ENCODE results near the gene PPP1R13B.

The PPP1R13B gene

DNA sequence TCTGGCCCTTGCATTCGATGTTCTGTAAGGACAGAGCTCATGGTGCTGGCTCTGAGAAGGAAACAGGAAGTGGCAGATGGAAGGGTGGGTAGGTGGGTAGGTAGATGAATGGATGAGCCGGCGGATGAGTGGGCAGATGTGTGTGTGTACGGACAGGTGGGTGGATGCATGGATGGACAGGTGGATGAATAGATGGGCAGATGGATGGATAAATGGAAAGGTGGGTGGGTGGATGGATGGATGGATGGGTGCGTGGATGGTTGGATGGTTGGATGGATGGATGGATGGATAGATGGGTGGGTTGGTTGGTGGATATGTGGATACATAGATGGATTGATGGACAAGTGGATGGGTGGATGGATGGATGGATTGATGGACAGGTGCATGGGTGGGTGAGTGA lies 27.6 kb upstream of the PPP1R13B start:
- H3K9me3 ChIP-seq = no peaks in the 10 kb centered on the region
- no peak for DNase-seq
- TF ChIP-seq, protein P1, sequence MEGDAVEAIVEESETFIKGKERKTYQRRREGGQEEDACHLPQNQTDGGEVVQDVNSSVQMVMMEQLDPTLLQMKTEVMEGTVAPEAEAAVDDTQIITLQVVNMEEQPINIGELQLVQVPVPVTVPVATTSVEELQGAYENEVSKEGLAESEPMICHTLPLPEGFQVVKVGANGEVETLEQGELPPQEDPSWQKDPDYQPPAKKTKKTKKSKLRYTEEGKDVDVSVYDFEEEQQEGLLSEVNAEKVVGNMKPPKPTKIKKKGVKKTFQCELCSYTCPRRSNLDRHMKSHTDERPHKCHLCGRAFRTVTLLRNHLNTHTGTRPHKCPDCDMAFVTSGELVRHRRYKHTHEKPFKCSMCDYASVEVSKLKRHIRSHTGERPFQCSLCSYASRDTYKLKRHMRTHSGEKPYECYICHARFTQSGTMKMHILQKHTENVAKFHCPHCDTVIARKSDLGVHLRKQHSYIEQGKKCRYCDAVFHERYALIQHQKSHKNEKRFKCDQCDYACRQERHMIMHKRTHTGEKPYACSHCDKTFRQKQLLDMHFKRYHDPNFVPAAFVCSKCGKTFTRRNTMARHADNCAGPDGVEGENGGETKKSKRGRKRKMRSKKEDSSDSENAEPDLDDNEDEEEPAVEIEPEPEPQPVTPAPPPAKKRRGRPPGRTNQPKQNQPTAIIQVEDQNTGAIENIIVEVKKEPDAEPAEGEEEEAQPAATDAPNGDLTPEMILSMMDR (IDR thresholded peaks at IDR 0.05; ENCODE audit: low read depth, low read length) = no peak
- H3K4me3 ChIP-seq (ENCODE audit: low read depth, low read length) = no peak overlapping the region
- no peaks in the 10 kb centered on the region for H3K27me3 ChIP-seq
- no peaks in the 10 kb centered on the region for H3K36me3 ChIP-seq
- H3K4me1 ChIP-seq = peaks cover 8% of the 10 kb centered on the region

DNA sequence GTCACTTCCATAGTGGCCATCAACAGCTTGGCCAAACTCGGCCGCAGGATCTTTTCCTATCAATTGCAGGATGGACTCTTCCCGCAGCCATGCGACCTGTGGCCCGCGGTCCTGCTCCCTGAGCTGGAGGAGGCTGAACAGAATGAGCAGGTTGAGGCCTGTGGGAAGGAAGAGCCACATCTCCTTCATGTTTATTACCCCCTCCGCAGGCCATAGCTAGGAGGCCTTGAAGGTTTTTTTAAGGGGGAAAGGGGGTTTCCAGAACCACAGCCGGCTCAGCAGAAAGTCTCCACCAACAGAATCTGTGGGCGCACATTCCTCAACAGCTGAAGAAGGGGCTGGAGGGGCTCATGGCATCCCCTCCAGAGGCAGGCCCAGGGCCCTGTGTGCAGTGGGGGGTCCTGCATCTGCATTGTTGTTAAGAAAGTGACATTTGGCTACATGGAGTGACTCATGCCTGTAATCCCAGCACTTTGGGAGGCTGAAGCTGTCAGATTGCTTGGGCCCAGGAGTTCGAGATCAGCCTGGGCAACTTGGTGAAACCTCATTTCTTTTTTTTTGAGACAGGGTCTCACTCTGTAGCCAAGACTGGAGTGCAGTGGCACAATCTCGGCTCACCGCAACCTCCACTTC lies 25.2 kb upstream of the PPP1R13B start:
- Histone ChIP-seq H3K9me3 (no peaks in the 10 kb centered on the region), H3K4me1 (peaks cover 23% of the 10 kb centered on the region), H3K36me3 (no peaks in the 10 kb centered on the region), H3K27me3 (no peaks in the 10 kb centered on the region), H3K4me3 (ENCODE audit: low read depth, low read length) (no peak overlapping the region)
- DNase-seq = no peak
- TF ChIP-seq, protein P1 (IDR thresholded peaks at IDR 0.05; ENCODE audit: low read depth, low read length) = no peak

DNA sequence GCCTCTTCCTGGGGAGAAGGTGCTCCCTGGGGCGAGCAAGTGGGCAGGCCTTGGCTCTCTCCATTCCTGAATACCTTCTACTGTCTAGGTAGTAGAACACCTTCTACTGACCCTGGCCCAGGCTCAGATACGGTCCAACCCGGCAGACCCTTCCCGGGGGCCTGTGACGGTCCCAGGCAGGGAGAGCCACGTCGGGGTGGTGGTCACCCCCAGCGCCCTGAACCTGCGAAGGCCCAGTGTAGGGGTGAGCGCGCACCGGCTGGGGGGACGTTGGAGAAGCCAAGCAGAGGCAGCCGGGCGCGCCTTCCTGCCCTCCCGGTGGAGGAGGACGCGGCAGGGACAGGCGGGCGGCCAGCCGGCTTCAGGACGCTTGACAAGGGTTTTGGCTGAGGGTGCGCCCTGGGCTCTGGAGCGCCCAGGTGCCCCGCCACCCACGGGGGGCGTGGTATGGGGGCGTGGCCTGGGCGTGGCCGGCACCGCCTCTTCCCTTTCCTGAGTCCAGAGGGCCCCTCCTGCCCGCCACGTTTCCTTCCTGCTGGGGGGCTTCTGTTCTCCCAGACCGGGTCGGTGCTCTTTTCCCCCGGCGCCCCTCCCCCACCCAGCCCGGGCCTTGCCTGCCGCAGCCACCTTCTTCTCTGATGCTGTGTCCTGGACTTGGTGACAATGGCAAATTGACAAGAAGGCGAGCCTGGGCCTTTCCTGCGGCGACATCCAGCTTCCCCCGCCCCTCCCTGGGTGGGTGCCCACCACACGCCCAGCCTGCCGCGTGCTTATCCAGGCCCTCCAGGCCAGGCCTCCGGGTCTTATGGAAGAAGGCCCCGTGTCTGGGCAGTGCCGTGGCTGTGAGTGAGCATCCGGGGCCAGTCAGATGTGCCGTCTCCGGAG lies 24.5 kb upstream of the PPP1R13B start:
- Histone ChIP-seq H3K36me3 (no peaks in the 10 kb centered on the region), H3K4me1 (peaks cover 29% of the 10 kb centered on the region), H3K4me3 (ENCODE audit: low read depth, low read length) (no peak overlapping the region), H3K27me3 (no peaks in the 10 kb centered on the region), H3K9me3 (no peaks in the 10 kb centered on the region)
- DNase-seq = no peak
- TF ChIP-seq, protein P1 (IDR thresholded peaks at IDR 0.05; ENCODE audit: low read depth, low read length) = no peak

DNA sequence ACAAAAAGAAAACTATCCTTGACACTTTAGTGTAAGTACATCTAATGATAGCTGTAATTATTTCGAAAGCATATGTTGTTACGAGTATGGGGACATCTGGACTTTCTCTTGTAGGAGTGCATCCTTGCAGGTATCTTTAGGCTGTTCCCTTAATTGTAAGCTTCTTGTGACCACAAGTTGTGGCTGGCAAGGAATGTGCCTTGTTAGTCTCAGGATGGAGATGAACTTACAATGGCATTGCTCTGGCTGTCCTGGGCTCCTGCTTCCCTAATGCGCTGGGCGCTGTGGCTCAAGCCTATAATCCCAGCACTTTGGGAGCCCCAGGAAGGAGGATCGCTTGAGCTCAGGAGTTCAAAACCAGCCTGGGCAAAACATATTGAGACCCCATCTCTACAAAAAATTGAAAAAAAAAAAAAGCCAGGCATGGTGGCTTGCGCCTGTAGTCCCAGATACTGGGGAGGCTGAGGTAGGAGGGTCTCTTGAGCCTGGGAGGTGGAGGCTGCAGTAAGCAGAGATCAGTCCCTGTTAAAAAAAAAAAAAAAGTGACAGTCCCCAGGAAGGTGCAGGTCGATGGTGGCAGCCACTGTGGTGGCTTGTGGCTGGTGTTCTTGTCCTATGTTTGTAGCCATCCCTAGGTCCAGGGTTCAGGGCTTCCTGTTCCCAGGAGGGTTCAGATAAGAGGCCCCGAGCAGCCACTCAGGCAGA lies 23.7 kb upstream of the PPP1R13B start:
- Histone ChIP-seq H3K36me3 (no peaks in the 10 kb centered on the region), H3K9me3 (no peaks in the 10 kb centered on the region), H3K4me3 (ENCODE audit: low read depth, low read length) (no peak overlapping the region), H3K27me3 (no peaks in the 10 kb centered on the region), H3K4me1 (peaks cover 29% of the 10 kb centered on the region)
- TF ChIP-seq, protein P1 (IDR thresholded peaks at IDR 0.05; ENCODE audit: low read depth, low read length) = no peak
- no peak for DNase-seq

DNA sequence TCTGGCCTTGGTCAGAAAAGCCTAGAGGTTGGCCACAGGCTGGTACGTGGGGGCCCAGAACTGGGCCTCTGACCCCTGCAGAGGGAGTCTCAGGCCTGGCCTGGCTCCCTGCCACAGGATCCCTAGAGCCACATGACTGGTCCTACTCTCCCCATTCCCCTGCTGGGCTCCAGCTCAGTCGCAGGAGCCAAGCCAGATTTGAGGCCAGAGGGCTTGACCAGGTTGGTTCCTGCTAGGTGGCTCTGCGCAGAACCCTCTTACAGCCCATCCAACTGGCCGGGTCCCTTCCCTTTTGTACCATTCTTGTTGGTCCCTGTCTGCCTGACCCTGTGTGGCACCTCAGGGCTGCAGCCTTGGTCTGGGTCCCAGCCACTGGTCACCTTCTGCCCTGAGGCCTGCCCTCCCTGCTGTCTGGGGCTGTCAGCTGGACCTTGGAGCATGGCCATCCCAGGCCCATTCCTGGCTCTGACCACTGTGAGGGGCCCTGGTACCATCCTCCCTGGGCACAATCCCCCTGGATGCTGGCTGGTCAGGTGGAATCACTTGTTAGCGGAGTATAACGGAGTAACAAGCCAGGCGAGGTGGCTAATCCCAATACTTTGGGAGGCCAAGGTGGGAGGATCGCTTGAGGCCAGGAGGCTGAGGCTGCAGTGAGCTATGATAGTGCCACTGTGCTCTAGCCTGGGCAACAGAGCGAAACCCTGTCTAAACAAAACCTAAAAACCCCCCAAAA lies 22.9 kb upstream of the PPP1R13B start:
- Histone ChIP-seq H3K4me1 (peaks cover 29% of the 10 kb centered on the region), H3K9me3 (no peaks in the 10 kb centered on the region), H3K27me3 (no peaks in the 10 kb centered on the region), H3K36me3 (no peaks in the 10 kb centered on the region), H3K4me3 (ENCODE audit: low read depth, low read length) (no peak overlapping the region)
- TF ChIP-seq, protein P1 (IDR thresholded peaks at IDR 0.05; ENCODE audit: low read depth, low read length) = no peak
- no peak for DNase-seq

All from BE2C (cell line).